WTC11 (cell line): ENCODE data around the gene DYSF.

Source experiments
- CTCF ChIP-seq: fragments of 200-600 bp; IDR thresholded peaks from 2 replicates; pipeline ENCODE4 v1.8.0; 2022; ENCODE audit warnings: antibody characterized with exemption
- HMGXB4 ChIP-seq: sonication (generic); formaldehyde crosslinking; IDR thresholded peaks from 2 replicates; pipeline ENCODE4 v1.8.1; 2023; ENCODE audit warnings: mild to moderate bottlenecking, moderate library complexity, missing genetic modification reagents
- ZNF532 ChIP-seq: fragments of 250-450 bp; sonication (Bioruptor Pico); IDR thresholded peaks from 2 replicates; pipeline ENCODE4 v1.9.0; 2021; ENCODE audit warnings: mild to moderate bottlenecking, borderline replicate concordance

- no peak for TF ChIP-seq ZNF532 (CRISPR knock-in tag)
- TF ChIP-seq HMGXB4 (CRISPR knock-in tag): no peak
- TF ChIP-seq CTCF: no peak
Measured at GRCh38 chr2:71419976-71420375, 33.4 kb upstream of the DYSF start.
